PC-3 (cell line): ENCODE results near the gene PMS2. TPM values are rescaled to one million over a fixed set of nuclear protein-coding genes. Genes with fewer than 3 reads are reported as not detected.

ENCODE experiments used
- ATAC-seq: fragments of 200-7000 bp; cut with Tn5 transposase; 2 replicates; pipeline ENCODE4 v1.9.1; 2020; ENCODE audit warnings: mild to moderate bottlenecking, moderate library complexity
- Bru-seq: library from RNA; stranded (reverse); fragments of 400-500 nt; gene quantifications from one replicate; lab custom pipeline; 2021; lab: Mats Ljungman, UMichigan
- BruChase-seq, 2 experiments: library from RNA; stranded (reverse); fragments of 400-500 nt; gene quantifications; one replicate each; lab custom pipeline; 2021; lab: Mats Ljungman, UMichigan
- BruUV-seq: library from RNA; stranded (reverse); fragments of 400-500 nt; replicated peaks from 2 replicates; lab custom pipeline; 2021; lab: Mats Ljungman, UMichigan
- CTCF ChIA-PET: fragments of 300-600 bp; sonication (Branson Sonifier 250); formaldehyde crosslinking; loops from one replicate; lab custom pipeline; 2022; ENCODE audit warnings: antibody characterized with exemption; lab: Charles Lee
- POLR2A ChIA-PET: fragments of 300-600 bp; sonication (Branson Sonifier 250); formaldehyde crosslinking; loops from one replicate; lab custom pipeline; 2022; ENCODE audit warnings: antibody characterized with exemption; ENCODE audit not compliant: unreplicated experiment; lab: Charles Lee
- DNase-seq: peaks from one replicate; pipeline ENCODE4 v3.0.0-alpha.2; 2015
- H2AFZ ChIP-seq: fragments of 300-600 bp; sonication (generic); 2 replicates; pipeline ENCODE4 v1.6.0; 2016; ENCODE audit warnings: antibody characterized with exemption, low read length
- H3F3A ChIP-seq: fragments of 300-600 bp; sonication (generic); one replicate; pipeline ENCODE4 v1.6.0; 2017; ENCODE audit warnings: antibody characterized with exemption, low read length, control low read depth, mild to moderate bottlenecking; ENCODE audit not compliant: unreplicated experiment
- H3K27ac ChIP-seq: fragments of 300-600 bp; sonication (generic); 2 replicates; pipeline ENCODE4 v1.5.1; 2016; ENCODE audit warnings: mild to moderate bottlenecking, low read length
- H3K27me3 ChIP-seq: fragments of 300-600 bp; sonication (generic); 2 replicates; pipeline ENCODE4 v1.6.1; 2016; ENCODE audit warnings: low read length, mixed read lengths
- H3K36me3 ChIP-seq: fragments of 300-600 bp; sonication (generic); 2 replicates; pipeline ENCODE4 v1.6.1; 2016; ENCODE audit warnings: low read depth, mixed run types, low read length, mixed read lengths
- H3K4me1 ChIP-seq: fragments of 300-600 bp; sonication (generic); 2 replicates; pipeline ENCODE4 v1.5.1; 2016; ENCODE audit warnings: low read length; ENCODE audit not compliant: insufficient read depth
- H3K4me2 ChIP-seq: fragments of 300-600 bp; sonication (generic); 2 replicates; pipeline ENCODE4 v1.6.0; 2016; ENCODE audit warnings: low read length
- H3K4me3 ChIP-seq: fragments of 300-600 bp; sonication (generic); 2 replicates; pipeline ENCODE4 v1.5.1; 2016; ENCODE audit warnings: mild to moderate bottlenecking, low read length, mixed read lengths
- H3K79me2 ChIP-seq: fragments of 300-600 bp; sonication (generic); 2 replicates; pipeline ENCODE4 v1.6.1; 2017; ENCODE audit warnings: low read length, mixed read lengths
- H3K9ac ChIP-seq: fragments of 300-600 bp; sonication (generic); 2 replicates; pipeline ENCODE4 v1.6.0; 2016; ENCODE audit warnings: mild to moderate bottlenecking, low read length
- H3K9me2 ChIP-seq: fragments of 300-600 bp; sonication (generic); replicated peaks from 2 replicates; pipeline ENCODE4 v1.6.1; 2016; ENCODE audit warnings: mixed run types, low read length, mixed read lengths
- H3K9me3 ChIP-seq: fragments of 300-600 bp; sonication (generic); 2 replicates; pipeline ENCODE4 v1.6.1; 2016; ENCODE audit warnings: low read length, mixed read lengths
- H4K20me1 ChIP-seq: fragments of 300-600 bp; sonication (generic); 2 replicates; pipeline ENCODE4 v1.6.1; 2016; ENCODE audit warnings: low read length, mixed read lengths
- CTCF ChIP-seq: fragments of 300-600 bp; sonication (generic); conservative IDR thresholded peaks from 2 replicates; pipeline ENCODE4 v1.5.1; 2017; ENCODE audit warnings: antibody characterized with exemption, low read depth, mild to moderate bottlenecking, low read length
- EZH2 ChIP-seq: fragments of 300-600 bp; sonication (generic); IDR thresholded peaks from one replicate; pipeline ENCODE4 v1.6.1; 2017; ENCODE audit warnings: antibody characterized with exemption, mild to moderate bottlenecking, low read length; ENCODE audit not compliant: unreplicated experiment
- EZH2phosphoT487 ChIP-seq: fragments of 300-600 bp; sonication (generic); IDR thresholded peaks from 2 replicates; pipeline ENCODE4 v1.6.1; 2018; ENCODE audit warnings: mild to moderate bottlenecking, antibody characterized with exemption, low read length, borderline replicate concordance
- intact Hi-C: fragments of 100-400 bp; cut with micrococcal nuclease; formaldehyde crosslinking; loops from 2 replicates; pipeline ENCODE4 v1.9.0; 2023
- long read RNA-seq: library from polyadenylated mRNA; unstranded; transcript quantifications from one replicate; pipeline ENCODE4 v2.0.0, GENCODE V29; 2021; ENCODE audit not compliant: unreplicated experiment
- total RNA-seq: library from RNA; depleted of rRNA; stranded (reverse); fragments of >200 nt; gene quantifications from 2 replicates; pipeline ENCODE4 v1.2.3, GENCODE V29; 2014; rRNA removed

Gene PMS2
- total RNA-seq: 14.3 and 16.2 TPM in 2 replicates
- percentile 58 among the genes with signal in this experiment for Bru-seq, nascent RNA
- percentile 69 among the genes with signal in this experiment for BruChase-seq, experiment 1, labeled RNA remaining after a 6-hour chase
- percentile 67 among the genes with signal in this experiment for BruChase-seq, experiment 2, labeled RNA remaining after a 2-hour chase
- long read RNA-seq, transcript PMS2-201 (15 exons, 2,855 nt): major isoform, 10 of 29 reads
- long read RNA-seq, partial matches to known transcripts: 3 of 29 reads
- long read RNA-seq, other reads (novel, unspliced or antisense): 11 of 29 reads

- H4K20me1 ChIP-seq: no peaks in the 10 kb centered on the region
- peak; percentile 93 for ATAC-seq
Observed at GRCh38 chr7:6008668-6009611, at the start of gene PMS2, which contains the start of gene AIMP2. TSS of gene PMS2 (minus strand) at chr7:6009049. CDS start at chr7:6009019, 30 bp downstream. TSS of gene AIMP2 (plus strand) at chr7:6009272. CDS start at chr7:6009364, 92 bp downstream.

GRCh38 chr7:6057316-6058129, 48.7 kb upstream of the PMS2 start:
- POLR2A ChIA-PET: interaction anchor here (0.6 kb wide), 1 partner anchor 45 kb away, joined by 5 read pairs; no protein-coding TSS in a partner anchor
- Histone ChIP-seq H3K79me2 (peaks cover 48% of the 10 kb centered on the region), H3K27me3 (no peaks in the 10 kb centered on the region), H3K4me1 (0 out of 2 replicates have a peak, but pooled peaks cover 9% of the 10 kb centered on the region), H3K9me2 (no peaks in the 10 kb centered on the region), H3F3A (no peaks in the 10 kb centered on the region), H4K20me1 (peaks cover 14% of the 10 kb centered on the region), H3K4me3 (peak overlapping the region; percentile 82), H3K27ac (no peak overlapping the region), H3K9ac (peak overlapping the region; percentile 88), H3K4me2 (peak overlapping the region; percentile 83), H3K9me3 (no peaks in the 10 kb centered on the region), H2AFZ (no peak overlapping the region), H3K36me3 (peaks cover 6% of the 10 kb centered on the region; the same call in 1 of the 2 replicates)
- CTCF ChIA-PET: interaction anchor here (0.6 to 0.7 kb wide), 2 partner anchors 266 to 365 kb away, joined by 3 to 4 read pairs; no protein-coding TSS in a partner anchor
- intact Hi-C loops: no loop called here
- DNase-seq (no peak), ATAC-seq (no peak)
- BruUV-seq: no TSS peak
- TF ChIP-seq EZH2phosphoT487 (no peak), EZH2 (no peak), CTCF (no peak)

More at GRCh38 chr7:6008668-6009611, at the start of gene PMS2, which contains the start of gene AIMP2:
- no peaks in the 10 kb centered on the region for H3K9me3 ChIP-seq
- H3K4me2 ChIP-seq: peak within 1 kb of the TSS; percentile 97
- peaks cover 4% of the 10 kb centered on the region; the same call in 1 of the 2 replicates for H3K4me1 ChIP-seq
- peak within 1 kb of the TSS; percentile 88 for H3K4me3 ChIP-seq
- intact Hi-C loops: no loop called here
- ChIA-PET CTCF (no interaction called here), POLR2A (interaction anchor here (0.7 kb wide), 2 partner anchors 16 to 18 kb away, joined by 3 to 7 read pairs; no protein-coding TSS in a partner anchor)
- peaks cover 9% of the 10 kb centered on the region for H3K36me3 ChIP-seq
- H3F3A ChIP-seq: no peaks in the 10 kb centered on the region
- peak within 1 kb of the TSS; percentile 71 for H2AFZ ChIP-seq
- TF ChIP-seq CTCF (no peak), EZH2 (no peak), EZH2phosphoT487 (no peak)
- H3K9me2 ChIP-seq: no peaks in the 10 kb centered on the region
- peak within 1 kb of the TSS; percentile 91 for H3K9ac ChIP-seq
- H3K27ac ChIP-seq: peak within 1 kb of the TSS; percentile 78
- TSS peak; percentile 80 for BruUV-seq
- H3K27me3 ChIP-seq: no peaks in the 10 kb centered on the region
- H3K79me2 ChIP-seq: peaks cover 53% of the 10 kb centered on the region
- peak; percentile 98 for DNase-seq
